Measurements from ENCODE around the gene C12orf56. TPM values are rescaled to one million over a fixed set of nuclear protein-coding genes. Genes with fewer than 3 reads are reported as not detected.
"Not testable (repeated sequence)": the region's sequence is repeated elsewhere in the genome, so short reads cannot be mapped to it uniquely, and the experiment has no call there.

The C12orf56 gene
- total RNA-seq, 1 donor from 2014 or later = 0.41 TPM

DNA sequence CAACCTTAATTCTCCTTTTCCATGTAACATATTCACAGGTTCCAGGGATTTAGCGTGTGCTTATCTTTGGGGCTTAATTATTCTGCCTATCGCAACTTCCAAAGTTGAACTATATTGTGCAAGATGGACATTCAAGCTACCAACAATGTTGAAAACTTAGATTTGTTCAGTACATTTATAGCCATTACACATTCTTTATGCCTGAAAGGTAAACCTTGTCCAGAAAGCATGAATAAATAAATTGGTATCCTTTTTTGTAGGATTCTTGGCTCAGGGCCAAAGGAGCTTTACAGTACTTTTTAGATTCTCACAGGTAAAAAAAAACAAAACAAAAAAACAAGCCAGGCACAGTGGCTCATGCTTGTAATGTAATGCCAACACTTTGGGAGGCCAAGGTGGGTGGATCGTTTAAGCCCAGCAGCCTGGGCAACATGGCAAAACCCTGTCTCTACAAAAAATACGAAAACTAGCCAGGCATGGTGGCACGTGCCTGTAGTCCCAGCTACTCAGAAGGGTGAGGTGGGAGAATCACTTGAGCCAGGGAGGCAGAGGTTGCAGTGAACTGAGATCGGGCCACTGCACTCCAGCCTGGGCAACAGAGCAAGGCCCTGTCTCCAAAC is 3.3 kb downstream of the C12orf56 start:
- no peak for DNase-seq (ENCODE audit: low spot score in 2 of 2)
- no peak for FAIRE-seq

DNA sequence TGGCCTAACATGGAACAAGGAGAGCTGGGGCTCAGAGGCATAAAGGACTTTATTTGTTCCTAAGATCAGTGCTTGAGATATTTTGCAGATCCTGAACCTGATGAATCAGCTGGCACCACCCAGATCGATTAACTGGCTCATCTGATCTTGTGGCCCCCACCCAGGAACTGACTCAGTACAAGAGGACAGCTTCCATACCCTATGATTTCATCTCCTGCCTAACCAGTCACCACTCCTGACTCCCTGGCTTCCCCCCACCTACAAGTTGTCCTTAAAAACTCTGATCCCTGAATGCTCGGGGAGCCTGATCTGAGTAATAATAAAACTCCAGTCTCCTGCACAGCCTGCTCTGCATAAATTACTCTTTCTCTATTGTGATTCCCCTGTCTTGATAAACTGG is 5.1 kb downstream of the C12orf56 start:
- FAIRE-seq (no peak), DNase-seq (ENCODE audit: low spot score in 2 of 2) (no peak)

DNA sequence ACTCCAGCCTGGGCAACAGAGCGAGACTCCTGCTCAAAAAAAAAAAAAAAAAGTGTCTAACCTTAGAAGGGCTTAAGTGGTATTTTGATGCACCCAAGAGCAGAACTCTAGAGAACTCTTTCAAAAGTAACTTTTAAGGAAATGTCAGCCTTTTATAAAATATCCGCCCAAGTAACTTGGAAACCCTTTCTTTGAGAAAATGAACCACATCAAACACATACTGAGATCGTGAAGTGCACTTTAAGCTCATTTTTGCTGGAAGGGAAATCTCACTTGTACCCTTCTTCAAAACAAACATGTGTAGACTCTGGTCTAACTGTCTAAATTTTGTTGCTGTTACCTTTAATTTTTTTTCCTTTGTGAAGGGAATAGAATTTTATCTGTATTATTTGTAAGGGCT is 5.5 kb downstream of the C12orf56 start:
- FAIRE-seq = no peak

DNA sequence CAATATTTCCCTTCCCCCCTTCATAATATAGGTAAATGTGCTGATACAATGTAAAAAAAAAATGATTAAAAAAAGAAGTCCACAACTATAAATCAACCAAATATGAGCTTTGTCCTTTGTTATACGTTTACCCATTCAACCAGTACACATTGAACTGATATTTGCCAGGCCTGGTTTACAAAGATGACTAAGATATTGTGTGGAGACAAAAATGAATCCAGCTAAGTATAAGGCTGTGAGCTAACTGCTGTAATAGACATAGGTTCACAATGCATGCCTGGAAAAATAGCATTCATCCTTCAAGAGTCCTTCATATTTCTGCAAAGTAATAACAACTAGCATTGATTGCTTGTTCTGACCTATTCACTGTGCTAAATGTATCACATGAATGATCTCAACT is 6.9 kb downstream of the C12orf56 start:
- FAIRE-seq = no peak
- no peak for DNase-seq (ENCODE audit: low spot score in 2 of 2)

More for the DNA sequence above, 5.5 kb downstream of the C12orf56 start:
- DNase-seq (ENCODE audit: low spot score in 2 of 2) = no peak

DNA sequence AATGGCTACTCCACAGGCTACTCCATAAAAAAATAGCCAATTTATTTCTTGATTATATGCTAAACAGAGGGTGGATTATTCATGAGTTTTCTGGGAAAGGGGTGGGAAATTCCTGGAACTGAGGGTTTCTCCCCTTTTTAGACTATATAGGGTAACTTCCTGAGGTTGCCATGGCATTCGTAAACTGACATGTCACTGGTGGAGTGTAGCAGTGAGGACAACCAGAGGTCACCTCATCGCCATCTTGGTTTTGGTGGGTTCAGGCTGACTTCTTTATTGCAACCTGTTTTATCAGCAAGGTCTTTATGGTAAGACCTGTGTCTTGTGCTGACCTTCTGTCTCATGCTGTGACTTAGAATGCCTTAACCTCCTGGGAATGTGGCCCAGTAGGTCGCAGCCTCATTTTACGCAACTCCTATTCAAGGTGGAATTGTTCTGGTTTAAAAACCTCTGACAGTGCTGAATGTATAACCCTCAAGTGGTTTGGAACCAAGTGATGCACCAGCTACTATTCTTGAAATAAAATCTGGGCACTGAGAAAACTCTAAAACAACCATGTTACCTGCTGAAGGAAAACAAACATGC is 27.7 kb downstream of the C12orf56 start:
- no peak for DNase-seq (ENCODE audit: low spot score in 2 of 2)
- no peak for FAIRE-seq

DNA sequence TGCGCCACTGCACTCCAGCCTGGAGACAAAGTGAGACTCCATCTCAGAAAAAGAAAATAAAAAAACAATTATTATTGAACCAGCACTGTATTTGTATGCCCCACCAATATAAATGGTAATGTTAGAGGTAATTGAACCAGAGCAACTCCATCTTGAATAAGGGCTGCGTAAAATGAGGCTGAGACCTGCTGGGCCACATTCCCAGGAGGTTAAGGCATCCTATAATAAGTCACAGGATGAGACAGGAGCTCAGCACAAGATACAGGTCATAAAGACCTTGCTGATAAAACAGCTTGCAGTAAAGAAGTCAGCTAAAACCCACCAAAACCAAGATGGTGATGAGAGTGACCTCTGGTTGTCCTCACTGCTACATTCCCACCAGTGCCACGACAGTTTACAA is 29.4 kb downstream of the C12orf56 start:
- FAIRE-seq = not testable (repeated sequence)

DNA sequence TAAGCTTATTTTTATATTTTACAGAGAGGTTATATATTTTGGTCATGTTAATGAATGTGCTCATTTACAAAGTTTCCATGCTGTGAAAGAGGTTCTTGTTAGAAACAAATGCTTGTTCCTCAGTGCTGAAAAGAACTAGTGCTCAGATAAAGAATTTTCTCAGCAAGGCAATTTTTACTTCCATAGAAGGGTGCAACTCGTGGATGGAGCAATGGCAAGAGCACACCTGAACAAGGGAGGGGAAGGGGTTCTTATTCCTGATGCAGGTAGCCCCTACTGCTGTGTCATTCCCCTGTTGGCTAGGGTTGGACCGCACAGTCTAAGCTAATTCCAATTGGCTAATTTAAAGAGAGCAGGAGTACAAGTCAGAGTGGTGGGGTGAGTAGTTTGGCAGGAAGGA is 34.3 kb downstream of the C12orf56 start:
- FAIRE-seq; DNase-seq (ENCODE audit: low spot score in 2 of 2): not testable (repeated sequence)

More for the DNA sequence above, 29.4 kb downstream of the C12orf56 start:
- DNase-seq (ENCODE audit: low spot score in 2 of 2) = not testable (repeated sequence)

DNA sequence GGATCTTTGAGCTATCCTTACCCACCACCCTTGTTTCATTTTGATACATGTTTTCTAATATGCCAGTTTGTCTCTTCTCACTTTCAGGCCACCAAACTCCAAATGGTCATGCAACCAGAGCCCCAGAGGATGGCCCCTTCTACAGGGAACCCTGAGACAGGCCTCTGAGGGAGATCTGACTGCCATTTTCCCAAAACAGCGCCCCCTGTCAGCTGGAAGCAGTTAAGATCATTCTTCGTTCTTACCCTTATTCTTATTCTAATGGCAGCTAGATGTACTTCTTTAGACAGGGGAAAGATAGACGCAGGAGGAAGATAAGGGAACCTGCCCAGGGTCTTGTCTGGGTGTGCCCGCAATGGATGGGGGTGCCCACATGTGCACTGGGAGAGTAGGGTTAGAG is 38.4 kb downstream of the C12orf56 start:
- no peak for FAIRE-seq
- DNase-seq (ENCODE audit: low spot score in 2 of 2) = no peak

DNA sequence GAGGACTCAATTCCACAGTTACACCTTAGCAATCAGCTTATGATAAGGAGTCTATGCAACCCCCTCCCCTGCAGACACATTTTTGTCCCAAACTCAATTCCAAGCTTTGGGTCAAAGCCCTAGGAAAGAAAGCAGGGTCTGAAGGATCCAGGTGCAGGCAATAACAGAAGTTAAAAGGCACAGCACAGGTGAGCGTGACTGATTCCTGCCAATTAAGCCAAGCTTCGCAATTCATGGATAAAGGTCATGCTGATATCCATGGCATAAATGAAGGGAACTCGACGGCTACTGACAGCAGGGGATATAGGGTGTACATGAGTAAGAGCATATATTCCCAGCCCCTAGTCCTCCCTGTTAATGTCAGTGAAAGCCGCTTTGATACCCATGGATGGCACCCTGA is 39.3 kb downstream of the C12orf56 start:
- FAIRE-seq = no peak

DNA sequence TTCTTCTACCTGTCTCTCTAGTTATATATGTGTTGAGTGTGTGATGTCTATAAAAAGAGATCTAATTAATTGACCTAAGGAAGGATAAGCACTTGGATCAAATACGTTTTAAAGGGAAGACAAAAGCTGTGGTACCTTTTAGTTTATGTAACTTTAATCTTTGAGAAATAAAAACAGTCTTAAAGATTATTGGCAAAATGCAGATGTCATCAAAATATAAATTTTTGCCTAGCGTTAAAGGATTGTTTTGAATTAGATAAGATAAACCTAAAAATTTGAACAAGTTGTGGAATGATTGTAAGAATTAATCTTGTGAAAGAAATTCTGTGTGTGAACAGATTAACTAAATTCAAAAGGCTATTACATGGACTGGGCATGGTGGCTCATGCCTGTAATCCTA is 42.9 kb downstream of the C12orf56 start:
- DNase-seq (ENCODE audit: low spot score in 2 of 2) (no peak), FAIRE-seq (no peak)

More for the DNA sequence above, 39.3 kb downstream of the C12orf56 start:
- no peak for DNase-seq (ENCODE audit: low spot score in 2 of 2)

DNA sequence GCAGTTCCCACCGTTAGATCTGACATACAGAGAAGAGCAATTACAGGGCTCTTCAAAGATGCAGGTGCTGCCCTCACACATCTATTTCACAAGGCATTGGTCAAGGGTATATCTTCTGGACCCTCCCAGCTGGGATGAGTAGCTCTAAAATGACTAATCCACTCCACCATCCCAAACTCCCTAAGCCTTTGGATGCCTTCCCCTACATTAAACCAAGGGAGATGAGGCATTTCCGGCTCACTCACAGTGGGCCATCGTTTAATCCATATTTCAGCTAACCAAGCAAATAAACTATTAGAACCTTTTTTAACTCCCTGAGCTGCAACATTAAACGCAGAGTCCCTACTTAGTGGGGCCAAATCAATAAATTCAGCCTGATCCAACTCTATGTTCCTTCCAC is 45.9 kb downstream of the C12orf56 start:
- not testable (repeated sequence) for DNase-seq (ENCODE audit: low spot score in 2 of 2); FAIRE-seq

DNA sequence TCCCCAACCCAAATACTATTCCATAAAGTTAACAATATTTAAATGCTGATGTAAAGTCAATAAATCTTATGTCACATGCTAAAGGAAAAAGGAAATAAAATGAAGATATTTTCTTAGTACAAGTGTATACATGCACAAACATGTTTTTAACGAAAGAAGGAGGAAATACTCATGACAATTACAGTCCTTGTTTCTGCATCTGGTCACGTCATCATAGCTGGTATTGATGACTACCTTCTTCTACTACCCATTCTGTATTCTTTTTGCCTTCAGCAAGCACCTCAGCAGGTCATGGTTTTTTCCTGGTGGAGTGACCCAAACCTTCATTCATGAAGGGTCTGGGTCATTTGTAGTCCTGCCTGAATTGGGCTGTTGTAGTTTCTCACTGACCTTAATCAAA is 50.0 kb downstream of the C12orf56 start:
- not testable (repeated sequence) for FAIRE-seq; DNase-seq (ENCODE audit: low spot score in 2 of 2)

DNA sequence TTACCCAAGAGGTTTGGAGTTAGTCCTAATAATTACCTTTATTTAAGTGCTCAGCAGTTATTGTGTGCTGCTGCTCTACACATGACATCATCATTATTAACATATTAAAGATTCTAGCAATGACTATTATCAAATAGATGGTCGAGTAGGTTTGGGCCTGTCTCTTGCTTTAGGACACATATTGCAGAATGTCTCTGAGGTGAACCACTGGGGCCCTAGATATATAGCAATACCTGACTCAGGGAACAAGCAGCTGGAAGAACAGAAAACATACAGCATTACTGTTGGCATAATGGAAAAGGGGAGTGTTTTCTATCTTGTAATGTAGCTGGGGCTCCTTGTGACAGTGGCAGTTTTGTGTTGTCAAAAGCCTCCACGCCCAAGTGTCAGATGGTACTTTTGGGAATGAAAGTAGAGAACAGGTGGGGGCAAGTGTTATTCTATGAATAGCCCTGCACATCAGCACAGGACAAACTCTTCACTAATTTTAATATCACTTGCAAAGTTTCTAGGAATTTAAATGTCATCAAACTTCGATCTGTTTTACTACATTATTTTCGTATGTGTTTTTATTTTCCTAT is 54.6 kb downstream of the C12orf56 start:
- FAIRE-seq (no peak), DNase-seq (ENCODE audit: low spot score in 2 of 2) (no peak)

DNA sequence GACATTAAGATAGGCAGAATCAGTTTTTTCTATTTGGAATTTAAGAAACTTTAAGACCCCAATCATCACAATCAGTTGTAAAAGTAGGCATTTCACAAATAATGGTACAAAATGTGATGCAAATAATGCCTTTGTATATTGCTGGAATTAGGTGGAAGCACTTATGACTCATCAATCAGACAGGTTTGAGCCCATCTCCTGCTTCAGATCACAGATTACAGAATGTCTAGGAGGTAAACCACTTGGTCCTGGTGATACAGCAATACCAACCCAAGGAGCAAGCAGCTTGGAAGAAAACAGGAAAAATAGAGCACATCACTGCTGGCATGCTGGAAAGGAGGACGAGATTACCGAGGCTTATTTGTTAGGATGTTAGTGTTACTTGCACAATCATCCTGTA is 57.6 kb downstream of the C12orf56 start:
- FAIRE-seq (no peak), DNase-seq (ENCODE audit: low spot score in 2 of 2) (no peak)

DNA sequence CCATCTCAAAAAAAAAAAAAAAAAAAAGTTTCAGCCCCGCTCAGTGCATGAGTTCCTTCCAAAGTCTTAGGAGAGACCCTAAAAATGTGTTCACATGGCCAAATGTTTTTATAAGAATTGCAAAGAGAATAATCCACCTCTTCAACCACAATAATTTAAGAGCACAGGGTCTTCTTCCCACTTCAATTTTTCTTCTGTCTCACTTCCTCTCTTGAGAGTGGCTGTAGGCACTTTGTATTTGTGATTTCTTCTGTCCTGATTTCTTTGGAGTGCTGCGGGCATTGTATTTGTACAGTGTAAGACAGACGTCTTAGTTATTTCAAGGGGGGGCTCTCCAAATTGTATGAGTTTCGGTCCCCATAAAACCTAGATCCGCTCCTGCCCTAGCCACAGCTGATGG is 58.3 kb downstream of the C12orf56 start:
- no peak for DNase-seq (ENCODE audit: low spot score in 2 of 2)
- FAIRE-seq = no peak

DNA sequence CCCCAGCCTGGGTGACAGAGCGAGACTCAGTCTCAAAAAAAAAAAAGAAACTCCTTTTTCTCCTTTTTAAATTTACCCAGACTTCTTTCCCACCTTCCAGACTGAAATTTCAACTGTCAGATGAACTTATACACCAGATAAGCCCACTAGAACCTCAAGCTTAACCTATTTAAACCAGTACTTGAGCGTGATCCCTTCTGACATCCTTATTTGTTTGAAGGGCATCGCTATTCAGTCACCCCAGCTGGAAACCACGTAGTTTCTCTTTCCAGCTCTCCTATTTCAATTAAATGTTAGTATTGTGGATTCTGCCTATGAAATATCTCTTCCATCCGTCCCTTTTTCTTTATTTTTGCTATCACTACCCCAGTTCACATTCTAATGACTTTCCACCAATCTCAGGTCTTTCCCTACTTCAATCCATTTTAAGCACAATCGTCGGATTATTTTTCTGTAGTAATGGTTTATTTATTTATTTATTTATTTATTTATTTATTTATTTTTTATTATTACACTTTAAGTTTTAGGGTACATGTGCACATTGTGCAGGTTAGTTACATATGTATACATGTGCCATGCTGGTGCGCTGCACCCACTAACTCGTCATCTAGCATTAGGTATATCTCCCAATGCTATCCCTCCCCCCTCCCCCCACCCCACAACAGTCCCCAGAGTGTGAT is 61.4 kb downstream of the C12orf56 start:
- peak; percentile 10 for FAIRE-seq
- DNase-seq (ENCODE audit: low spot score in 2 of 2) = not testable (repeated sequence)

DNA sequence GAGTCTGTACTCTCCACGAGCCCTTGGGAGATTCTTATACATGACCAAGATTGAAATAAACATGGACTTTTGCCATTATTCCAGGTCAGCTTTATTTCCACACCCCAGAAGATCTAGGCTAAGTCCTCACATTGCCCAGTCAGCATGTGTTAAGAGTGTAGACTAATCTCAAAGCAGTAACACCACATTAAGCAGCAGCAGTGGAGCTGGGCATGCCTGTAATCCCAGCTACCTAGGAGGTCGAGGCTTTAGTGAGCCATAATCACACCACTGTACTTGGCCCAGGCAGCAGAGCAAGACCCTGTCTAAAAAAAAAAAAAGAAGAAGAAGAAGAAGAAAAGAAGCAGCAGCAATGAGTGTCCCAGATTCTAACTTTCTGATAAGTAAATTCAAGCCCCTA is 65.5 kb downstream of the C12orf56 start:
- FAIRE-seq = no peak
- no peak for DNase-seq (ENCODE audit: low spot score in 2 of 2)

DNA sequence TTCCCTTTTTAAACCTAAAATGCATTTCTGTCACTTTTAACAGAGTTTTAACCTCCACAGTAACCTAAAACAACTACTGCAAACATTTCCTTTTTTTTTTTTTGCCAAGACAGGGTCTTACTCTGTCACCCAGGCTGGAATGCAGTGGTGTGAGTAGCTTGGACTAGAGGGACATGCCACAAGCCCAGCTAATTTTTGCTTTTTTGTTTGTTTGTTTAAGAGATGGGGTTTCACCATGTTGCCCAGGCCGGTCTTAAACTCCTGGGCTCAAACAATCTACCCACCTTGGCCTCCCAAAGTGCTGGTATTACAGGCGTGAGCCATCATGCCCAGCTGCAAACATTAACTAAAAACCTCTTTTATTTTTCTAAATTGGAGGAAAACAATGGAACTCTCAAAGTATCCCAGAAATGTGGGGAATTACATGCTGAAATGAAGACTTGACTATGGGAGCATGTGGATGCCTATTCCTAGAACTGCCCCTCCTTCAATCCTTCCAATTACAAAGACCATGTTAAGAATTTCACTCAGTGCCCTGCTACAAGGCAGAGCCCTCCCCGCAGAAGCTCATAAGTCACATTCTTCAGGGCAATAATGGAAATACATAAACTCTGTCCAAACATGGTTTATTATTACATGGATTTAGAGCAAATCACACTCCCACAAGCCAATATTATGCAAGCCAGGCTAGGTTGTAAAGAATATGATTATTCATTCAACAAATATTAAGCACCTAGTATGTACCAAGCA is 66.9 kb downstream of the C12orf56 start:
- no peak for DNase-seq (ENCODE audit: low spot score in 2 of 2)
- FAIRE-seq = no peak

DNA sequence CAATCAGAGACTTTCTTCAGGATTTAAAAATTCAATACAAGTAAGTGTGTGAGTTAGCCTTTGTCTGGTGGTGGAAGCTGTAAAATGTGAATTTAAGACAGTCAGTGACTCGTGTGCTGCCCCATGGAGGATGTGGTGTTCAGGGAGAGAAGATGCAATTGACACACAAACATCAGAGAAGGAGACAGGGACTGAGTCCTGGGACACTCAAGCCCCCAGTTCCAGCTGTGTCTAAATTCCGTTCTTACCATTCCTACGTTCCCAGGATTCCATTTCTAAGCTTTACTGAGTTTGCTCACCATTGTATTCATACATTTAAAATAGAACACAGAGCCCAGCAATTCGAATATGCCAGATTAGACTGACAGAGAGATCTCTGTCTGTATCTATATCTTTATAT is 67.6 kb downstream of the C12orf56 start:
- DNase-seq (ENCODE audit: low spot score in 2 of 2) (no peak), FAIRE-seq (no peak)

DNA sequence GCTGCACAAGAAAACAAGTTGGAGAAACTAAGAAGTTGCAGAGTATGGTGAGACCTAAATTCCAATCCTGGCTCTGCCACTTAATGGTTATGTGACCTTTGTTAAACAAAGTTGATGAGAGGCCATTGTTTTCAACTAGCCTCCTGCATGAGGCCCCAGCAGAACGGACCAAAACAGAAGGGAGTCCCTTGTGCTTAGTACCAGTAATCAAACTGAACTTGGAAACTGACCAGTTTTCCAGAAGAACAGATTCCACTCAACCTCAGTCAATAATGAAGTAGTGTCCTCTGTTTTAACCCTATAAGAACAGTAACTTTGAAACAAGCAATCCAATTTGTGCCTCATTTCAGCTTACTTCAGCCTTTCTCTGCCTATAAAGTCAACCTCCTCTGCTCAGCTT is 69.9 kb downstream of the C12orf56 start:
- FAIRE-seq (no peak), DNase-seq (ENCODE audit: low spot score in 2 of 2) (no peak)
